CD4-positive, alpha-beta T cell (primary cell): ENCODE measurements around the gene RBSN. TPM values are rescaled to one million over a fixed set of nuclear protein-coding genes. Genes with fewer than 3 reads are reported as not detected.

Source experiments
- ATAC-seq: fragments of 200-7000 bp; cut with Tn5 transposase; one replicate; pipeline ENCODE4 v1.10.0; 2022; ENCODE audit warnings: mild to moderate bottlenecking; ENCODE audit not compliant: poor library complexity
- CTCF ChIA-PET: fragments of 350-600 bp; sonication (Branson Sonifier 250); formaldehyde crosslinking; loops from one replicate; lab custom pipeline; 2021; ENCODE audit warnings: antibody characterized with exemption, inconsistent platforms; lab: Charles Lee
- POLR2A ChIA-PET: fragments of 350-600 bp; sonication (Branson Sonifier 250); formaldehyde crosslinking; loops from one replicate; lab custom pipeline; 2021; ENCODE audit warnings: antibody characterized with exemption, inconsistent platforms; lab: Charles Lee
- DNase-seq, 14 experiments: peaks; one replicate each; pipeline ENCODE4 v3.0.0-alpha.2; 2013 to 2020; ENCODE audit warnings: mixed read lengths in 2 of 14
- H3K27ac ChIP-seq, 2 donors: one replicate each; pipeline versions ENCODE4 v1.5.1 to v1.7.0; 2013; ENCODE audit warnings: low read length in 2 of 2, low read depth in 1 of 2, mild to moderate bottlenecking in 1 of 2
- H3K27me3 ChIP-seq, 2 experiments: 1 replicate in 1 of 2; 2 replicates in 1 of 2; pipeline versions ENCODE4 v1.6.1 to v1.7.0; 2013; ENCODE audit warnings: low read length in 2 of 2, control low read depth in 1 of 2, mild to moderate bottlenecking in 1 of 2, moderate library complexity in 1 of 2; ENCODE audit not compliant: insufficient read depth in 2 of 2, control insufficient read depth in 1 of 2
- H3K36me3 ChIP-seq: one replicate; pipeline ENCODE4 v1.6.1; 2013; ENCODE audit warnings: low read length, control low read depth; ENCODE audit not compliant: insufficient read depth
- H3K4me1 ChIP-seq: one replicate; pipeline ENCODE4 v1.6.1; 2013; ENCODE audit warnings: low read length, control low read depth; ENCODE audit not compliant: insufficient read depth
- H3K4me3 ChIP-seq: one replicate; pipeline ENCODE4 v1.5.1; 2013; ENCODE audit warnings: mild to moderate bottlenecking, low read length, moderate library complexity
- H3K9me3 ChIP-seq, 2 experiments: 1 replicate in 1 of 2; 2 replicates in 1 of 2; pipeline versions ENCODE4 v1.6.1 to v1.7.0; 2013; ENCODE audit warnings: low read length in 2 of 2, mild to moderate bottlenecking in 2 of 2, control low read depth in 1 of 2, moderate library complexity in 1 of 2; ENCODE audit not compliant: control insufficient read depth in 1 of 2, insufficient read depth in 1 of 2
- H3K27ac Mint-ChIP-seq: one replicate; pipeline ENCODE4 v1.8.0; 2020; ENCODE audit warnings: mixed read lengths
- H3K27me3 Mint-ChIP-seq: one replicate; pipeline ENCODE4 v1.8.0; 2021; ENCODE audit warnings: mixed read lengths
- H3K36me3 Mint-ChIP-seq: one replicate; pipeline ENCODE4 v1.8.0; 2021; ENCODE audit warnings: low read depth, mixed read lengths
- H3K4me1 Mint-ChIP-seq: one replicate; pipeline ENCODE4 v1.8.0; 2021; ENCODE audit warnings: low read depth, mixed read lengths
- H3K4me3 Mint-ChIP-seq: one replicate; pipeline ENCODE4 v1.8.0; 2020; ENCODE audit warnings: mild to moderate bottlenecking, mixed read lengths
- H3K9me3 Mint-ChIP-seq: one replicate; pipeline ENCODE4 v1.8.0; 2020; ENCODE audit warnings: mixed read lengths
- intact Hi-C, 2 experiments: fragments of 100-400 bp; cut with DNase I in 1 of 2; cut with micrococcal nuclease in 1 of 2; formaldehyde crosslinking; loops; one replicate each; pipeline versions ENCODE4 v1.15.1 to v1.9.0; 2023 to 2025; cut with DNase I, micrococcal nuclease
- total RNA-seq, 174 experiments: library from RNA in 2 of 174; stranded (reverse) in 2 of 174; gene quantifications; one replicate each; pipeline ENCODE4 v1.2.3 and lab custom pipeline; 2021 to 2026
- TF ChIP-seq, protein P1 (sequence below): fragments of 200-600 bp; IDR thresholded peaks from one replicate; pipeline ENCODE4 v1.8.0; 2022; ENCODE audit warnings: antibody characterized with exemption, mild to moderate bottlenecking

The RBSN gene
- total RNA-seq, 2 experiments from 2014 or later, result 57.2 to 57.9 TPM

DNA sequence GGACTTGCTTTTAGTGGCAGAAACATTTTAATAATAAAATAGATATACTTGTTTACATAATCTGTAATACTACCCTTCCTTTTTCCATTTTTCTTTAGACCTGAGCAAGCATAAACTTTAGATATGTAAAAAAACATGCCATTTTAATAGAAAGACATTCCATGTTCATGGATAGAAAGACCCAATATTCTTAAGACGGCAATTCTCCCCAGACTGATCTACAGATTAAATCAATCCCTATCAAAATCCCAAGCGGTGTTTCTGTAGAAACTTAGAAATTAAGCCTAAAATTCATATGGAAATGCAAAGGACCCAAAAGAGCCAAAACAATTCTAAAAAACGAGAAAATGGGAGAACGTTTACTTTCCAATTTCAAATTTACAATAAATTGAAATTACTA is 45.4 kb downstream of the RBSN start:
- H3K4me3 ChIP-seq, result no peak overlapping the region
- H3K9me3 ChIP-seq, result no peaks in the 10 kb centered on the region
- H3K27ac Mint-ChIP-seq, result no peak overlapping the region
- no peak for DNase-seq
- intact Hi-C loops, result loop anchor here in 1 of 2 experiments (5.0 kb wide), 1 partner anchor 44 kb away; the partner anchor contains the start of gene RBSN
- H3K9me3 Mint-ChIP-seq, result no peaks in the 10 kb centered on the region
- POLR2A ChIA-PET, result no interaction called here
- CTCF ChIA-PET, result no interaction called here
- H3K27me3 Mint-ChIP-seq, result no peaks in the 10 kb centered on the region
- no peaks in the 10 kb centered on the region for H3K27me3 ChIP-seq
- H3K27ac ChIP-seq, result no peak overlapping the region
- no peak overlapping the region for H3K4me3 Mint-ChIP-seq
- H3K4me1 Mint-ChIP-seq, result peaks cover 37% of the 10 kb centered on the region
- H3K4me1 ChIP-seq, result peaks cover 22% of the 10 kb centered on the region
- peaks cover 60% of the 10 kb centered on the region for H3K36me3 ChIP-seq
- ATAC-seq, result no peak
- TF ChIP-seq, protein P1, sequence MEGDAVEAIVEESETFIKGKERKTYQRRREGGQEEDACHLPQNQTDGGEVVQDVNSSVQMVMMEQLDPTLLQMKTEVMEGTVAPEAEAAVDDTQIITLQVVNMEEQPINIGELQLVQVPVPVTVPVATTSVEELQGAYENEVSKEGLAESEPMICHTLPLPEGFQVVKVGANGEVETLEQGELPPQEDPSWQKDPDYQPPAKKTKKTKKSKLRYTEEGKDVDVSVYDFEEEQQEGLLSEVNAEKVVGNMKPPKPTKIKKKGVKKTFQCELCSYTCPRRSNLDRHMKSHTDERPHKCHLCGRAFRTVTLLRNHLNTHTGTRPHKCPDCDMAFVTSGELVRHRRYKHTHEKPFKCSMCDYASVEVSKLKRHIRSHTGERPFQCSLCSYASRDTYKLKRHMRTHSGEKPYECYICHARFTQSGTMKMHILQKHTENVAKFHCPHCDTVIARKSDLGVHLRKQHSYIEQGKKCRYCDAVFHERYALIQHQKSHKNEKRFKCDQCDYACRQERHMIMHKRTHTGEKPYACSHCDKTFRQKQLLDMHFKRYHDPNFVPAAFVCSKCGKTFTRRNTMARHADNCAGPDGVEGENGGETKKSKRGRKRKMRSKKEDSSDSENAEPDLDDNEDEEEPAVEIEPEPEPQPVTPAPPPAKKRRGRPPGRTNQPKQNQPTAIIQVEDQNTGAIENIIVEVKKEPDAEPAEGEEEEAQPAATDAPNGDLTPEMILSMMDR, result no peak
- peaks cover 82% of the 10 kb centered on the region for H3K36me3 Mint-ChIP-seq

DNA sequence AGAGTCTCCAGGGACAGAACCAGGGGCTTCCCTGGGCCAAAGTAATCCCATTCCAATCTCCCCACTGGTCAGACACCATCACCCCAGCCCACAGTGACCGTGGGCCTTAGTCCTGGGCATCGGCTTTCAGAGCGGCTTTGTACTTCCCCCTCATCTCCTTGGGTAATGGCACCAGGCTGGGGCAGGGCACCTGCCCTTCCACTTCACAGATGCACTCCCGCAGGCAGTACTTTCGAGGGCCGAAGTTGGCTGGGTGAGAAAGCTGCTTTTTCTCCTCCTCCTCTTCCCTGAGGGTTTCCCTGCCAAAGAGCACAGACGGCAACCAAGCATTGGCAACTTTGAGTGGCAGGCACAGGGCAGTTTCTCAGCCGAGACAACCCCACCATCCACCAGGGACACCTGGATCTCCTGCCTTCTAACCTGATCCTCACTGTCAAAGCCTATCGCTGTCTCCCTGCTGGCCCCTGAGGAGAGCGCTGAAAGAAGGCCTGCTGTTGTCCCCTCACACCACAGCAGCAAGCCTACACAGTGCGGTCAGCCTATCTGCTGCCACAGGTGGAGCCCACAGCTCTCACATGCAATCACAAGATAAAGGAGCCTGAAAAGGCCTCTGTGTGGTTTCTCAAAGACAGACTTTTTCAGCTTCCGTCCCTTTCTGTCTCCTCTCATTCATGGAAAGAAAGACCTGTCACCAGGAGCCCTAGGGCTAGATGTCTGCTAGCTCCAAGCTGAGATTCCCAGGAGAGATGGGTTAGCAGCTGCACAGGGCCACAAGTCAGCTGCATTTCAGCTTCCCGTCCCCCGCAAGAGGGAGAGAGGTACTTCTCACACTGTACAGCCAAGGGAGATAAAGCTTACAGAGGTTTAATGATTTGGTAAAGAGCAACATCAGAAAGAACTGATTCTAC is 46.4 kb downstream of the RBSN start:
- POLR2A ChIA-PET, result no interaction called here
- H3K27ac Mint-ChIP-seq, result peak overlapping the region; percentile 36
- Histone ChIP-seq H3K36me3 (peaks cover 65% of the 10 kb centered on the region), H3K27me3 (no peaks in the 10 kb centered on the region), H3K4me3 (no peak overlapping the region), H3K27ac (no peak overlapping the region), H3K9me3 (no peaks in the 10 kb centered on the region), H3K4me1 (peaks cover 22% of the 10 kb centered on the region)
- peaks cover 37% of the 10 kb centered on the region for H3K4me1 Mint-ChIP-seq
- no peak for DNase-seq
- TF ChIP-seq, protein P1, result no peak
- no peak overlapping the region for H3K4me3 Mint-ChIP-seq
- H3K9me3 Mint-ChIP-seq, result no peaks in the 10 kb centered on the region
- CTCF ChIA-PET, result interaction anchor here (1.9 kb wide), 1 partner anchor 12 kb away, joined by 8 read pairs; the partner anchor contains the start of gene MRPS25
- peaks cover 81% of the 10 kb centered on the region for H3K36me3 Mint-ChIP-seq
- H3K27me3 Mint-ChIP-seq, result no peaks in the 10 kb centered on the region
- intact Hi-C loops, result loop anchor here in 1 of 2 experiments (5.0 kb wide), 1 partner anchor 45 kb away; the partner anchor contains the start of gene RBSN
- ATAC-seq, result no peak

DNA sequence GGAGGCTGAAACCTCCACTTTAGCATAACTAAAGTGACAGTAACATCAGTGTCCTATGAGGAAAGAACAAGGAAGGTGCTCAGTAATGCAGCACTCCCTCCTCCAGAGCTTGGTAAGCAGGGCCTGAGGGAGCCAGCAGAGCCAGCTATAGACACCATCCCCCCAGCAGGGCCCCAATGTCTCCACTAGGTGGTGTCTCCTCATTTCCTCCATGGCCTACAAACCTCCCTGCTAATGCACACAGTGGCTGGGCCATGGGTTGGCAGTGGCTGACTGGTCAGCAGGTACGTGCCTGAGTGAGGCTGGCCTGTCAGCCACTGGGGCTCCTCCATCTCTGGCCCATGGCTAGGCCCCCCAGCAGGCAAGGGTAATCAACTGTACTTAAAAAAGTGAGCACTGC is 47.4 kb downstream of the RBSN start:
- peaks cover 66% of the 10 kb centered on the region for H3K36me3 ChIP-seq
- peaks cover 81% of the 10 kb centered on the region for H3K36me3 Mint-ChIP-seq
- H3K9me3 Mint-ChIP-seq, result no peaks in the 10 kb centered on the region
- peak overlapping the region; percentile 64 for H3K27ac Mint-ChIP-seq
- DNase-seq (peak in 10 of 14 experiments; percentile 25 to 63 (median 36)), ATAC-seq (peak; percentile 85)
- peaks cover 32% of the 10 kb centered on the region for H3K4me1 Mint-ChIP-seq
- no peak overlapping the region for H3K4me3 Mint-ChIP-seq
- H3K9me3 ChIP-seq, result no peaks in the 10 kb centered on the region
- no peaks in the 10 kb centered on the region for H3K27me3 Mint-ChIP-seq
- no peak overlapping the region for H3K4me3 ChIP-seq
- TF ChIP-seq, protein P1, result peak; percentile 47
- POLR2A ChIA-PET, result interaction anchor here (1.0 to 1.3 kb wide), 2 partner anchors 14 to 48 kb away, joined by 3 to 6 read pairs; partner anchors contain the start of genes MRPS25 and RBSN
- peaks cover 20% of the 10 kb centered on the region for H3K4me1 ChIP-seq
- CTCF ChIA-PET, result interaction anchor here (0.8 to 1.9 kb wide), 3 partner anchors 13 to 47 kb away, joined by 3 to 8 read pairs (median 4); partner anchors contain the start of genes MRPS25 and RBSN
- no peaks in the 10 kb centered on the region for H3K27me3 ChIP-seq
- intact Hi-C loops, result loop anchor here in 1 of 2 experiments (5.0 kb wide), 1 partner anchor 46 kb away; the partner anchor contains the start of gene RBSN
- no peak overlapping the region for H3K27ac ChIP-seq
